OCI-LY1 (cell line): ENCODE data around the gene CHST11.

ENCODE experiments used
- CTCF ChIP-seq: fragments of 200-600 bp; sonication (generic), shearing (Covaris generic); IDR thresholded peaks from 2 replicates; pipeline ENCODE4 v1.5.1; 2017; ENCODE audit warnings: mild to moderate bottlenecking, antibody characterized with exemption, low read length, moderate library complexity, mixed read lengths
- EZH2 ChIP-seq: fragments of 200-600 bp; sonication (generic), shearing (Covaris generic); IDR thresholded peaks from 2 replicates; pipeline ENCODE4 v1.8.0; 2017; ENCODE audit warnings: borderline replicate concordance, mixed run types, mild to moderate bottlenecking, antibody characterized with exemption, low read length, moderate library complexity, mixed read lengths

DNA sequence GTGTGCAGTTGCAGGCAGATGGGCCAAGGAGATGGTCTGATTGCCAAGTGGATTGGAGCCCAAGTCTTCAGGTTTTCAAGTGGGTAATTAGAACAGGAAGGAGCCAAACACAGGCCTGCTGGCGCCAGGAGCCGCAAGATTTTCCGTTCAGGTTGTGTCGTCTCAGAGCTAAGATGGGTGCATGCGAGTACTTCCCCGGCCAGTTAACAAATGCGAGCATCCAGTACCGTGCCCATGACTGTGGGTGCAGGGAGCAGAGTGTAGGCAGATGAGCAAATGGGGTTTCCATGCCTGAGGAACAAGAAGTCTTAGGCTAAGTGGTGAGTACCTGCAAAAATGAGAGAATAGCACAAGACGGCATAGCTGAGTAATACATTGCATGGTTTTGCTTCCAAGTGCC lies 90.5 kb downstream of the CHST11 start:
- TF ChIP-seq CTCF (no peak), EZH2 (no peak)
